ENCODE data around the gene IQUB.

DNA sequence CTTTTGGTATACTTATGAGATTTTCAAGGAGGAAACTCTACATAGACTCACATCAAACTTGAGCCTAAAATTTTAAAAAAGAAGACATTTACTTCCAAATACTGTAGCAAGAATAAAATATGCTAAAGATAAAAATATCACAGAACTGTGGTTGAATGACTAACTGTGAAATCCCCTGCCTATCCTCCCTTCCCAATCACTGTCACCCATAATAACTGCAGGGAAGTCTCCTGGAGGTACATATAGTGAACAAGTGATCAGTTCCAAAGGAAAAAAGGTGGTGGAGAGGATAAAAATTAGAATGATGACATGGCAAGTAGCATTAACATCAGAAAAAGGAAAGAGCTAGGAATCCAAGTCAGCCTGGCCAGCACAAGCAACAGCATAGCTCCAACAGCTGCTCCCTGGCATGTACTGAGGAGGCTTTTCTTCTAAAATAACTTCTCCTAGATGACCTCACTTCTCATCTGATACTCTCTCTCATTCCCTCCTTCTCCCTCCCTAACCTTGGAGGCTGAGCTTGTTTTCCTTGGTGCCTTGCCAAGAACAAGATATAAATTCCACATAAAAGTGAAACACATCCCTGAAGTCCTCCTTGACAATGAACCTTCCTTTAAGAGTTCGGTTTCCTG, 124.0 kb downstream of the IQUB start:
- TF ChIP-seq, protein P1, sequence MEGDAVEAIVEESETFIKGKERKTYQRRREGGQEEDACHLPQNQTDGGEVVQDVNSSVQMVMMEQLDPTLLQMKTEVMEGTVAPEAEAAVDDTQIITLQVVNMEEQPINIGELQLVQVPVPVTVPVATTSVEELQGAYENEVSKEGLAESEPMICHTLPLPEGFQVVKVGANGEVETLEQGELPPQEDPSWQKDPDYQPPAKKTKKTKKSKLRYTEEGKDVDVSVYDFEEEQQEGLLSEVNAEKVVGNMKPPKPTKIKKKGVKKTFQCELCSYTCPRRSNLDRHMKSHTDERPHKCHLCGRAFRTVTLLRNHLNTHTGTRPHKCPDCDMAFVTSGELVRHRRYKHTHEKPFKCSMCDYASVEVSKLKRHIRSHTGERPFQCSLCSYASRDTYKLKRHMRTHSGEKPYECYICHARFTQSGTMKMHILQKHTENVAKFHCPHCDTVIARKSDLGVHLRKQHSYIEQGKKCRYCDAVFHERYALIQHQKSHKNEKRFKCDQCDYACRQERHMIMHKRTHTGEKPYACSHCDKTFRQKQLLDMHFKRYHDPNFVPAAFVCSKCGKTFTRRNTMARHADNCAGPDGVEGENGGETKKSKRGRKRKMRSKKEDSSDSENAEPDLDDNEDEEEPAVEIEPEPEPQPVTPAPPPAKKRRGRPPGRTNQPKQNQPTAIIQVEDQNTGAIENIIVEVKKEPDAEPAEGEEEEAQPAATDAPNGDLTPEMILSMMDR (IDR thresholded peaks at IDR 0.05) = no peak
- no peak for TF ChIP-seq EP300 (IDR thresholded peaks at IDR 0.05)

Measured in sigmoid colon (tissue), 4 donors.